Activated naive CD8-positive, alpha-beta T cell treated with anti-CD3 and anti-CD28 coated beads, Interleukin-2, amount 10 ng/mL, durations not matched to agents 7 days and 5 days (primary cell): ENCODE results near the gene FAIM2. TPM values are rescaled to one million over a fixed set of nuclear protein-coding genes. Genes with fewer than 3 reads are reported as not detected.

Source experiments
- ATAC-seq: fragments of 150-1000 bp; cut with Tn5 transposase; one replicate; pipeline ENCODE4 v1.10.0; 2021; ENCODE audit warnings: low read depth, moderate library complexity
- POLR2A ChIA-PET: fragments of 350-600 bp; sonication (Branson Sonifier 250); formaldehyde crosslinking; loops from one replicate; lab custom pipeline; 2021; ENCODE audit warnings: antibody characterized with exemption; lab: Charles Lee
- DNase-seq: peaks from one replicate; pipeline ENCODE4 v3.0.0; 2021
- H3K27ac Mint-ChIP-seq: one replicate; pipeline ENCODE4 v1.8.0; 2022; ENCODE audit warnings: mild to moderate bottlenecking, mixed read lengths
- H3K27me3 Mint-ChIP-seq: one replicate; pipeline ENCODE4 v1.8.0; 2022; ENCODE audit warnings: mild to moderate bottlenecking, moderate library complexity, mixed read lengths
- H3K36me3 Mint-ChIP-seq: one replicate; pipeline ENCODE4 v1.8.0; 2021; ENCODE audit warnings: mild to moderate bottlenecking, mixed read lengths
- H3K4me1 Mint-ChIP-seq: one replicate; pipeline ENCODE4 v1.8.0; 2021; ENCODE audit warnings: mixed read lengths
- H3K4me3 Mint-ChIP-seq: one replicate; pipeline ENCODE4 v1.8.0; 2022; ENCODE audit warnings: mild to moderate bottlenecking, moderate library complexity, mixed read lengths
- H3K9me3 Mint-ChIP-seq: one replicate; pipeline ENCODE4 v1.8.0; 2021; ENCODE audit warnings: mixed read lengths
- total RNA-seq, 2 experiments: library from RNA; stranded (reverse); gene quantifications; one replicate each; pipeline ENCODE4 v1.2.3, GENCODE V29; 2021

FAIM2 gene
- total RNA-seq, 2 experiments from 2014 or later = 0.22 TPM; not detected in 1

DNA sequence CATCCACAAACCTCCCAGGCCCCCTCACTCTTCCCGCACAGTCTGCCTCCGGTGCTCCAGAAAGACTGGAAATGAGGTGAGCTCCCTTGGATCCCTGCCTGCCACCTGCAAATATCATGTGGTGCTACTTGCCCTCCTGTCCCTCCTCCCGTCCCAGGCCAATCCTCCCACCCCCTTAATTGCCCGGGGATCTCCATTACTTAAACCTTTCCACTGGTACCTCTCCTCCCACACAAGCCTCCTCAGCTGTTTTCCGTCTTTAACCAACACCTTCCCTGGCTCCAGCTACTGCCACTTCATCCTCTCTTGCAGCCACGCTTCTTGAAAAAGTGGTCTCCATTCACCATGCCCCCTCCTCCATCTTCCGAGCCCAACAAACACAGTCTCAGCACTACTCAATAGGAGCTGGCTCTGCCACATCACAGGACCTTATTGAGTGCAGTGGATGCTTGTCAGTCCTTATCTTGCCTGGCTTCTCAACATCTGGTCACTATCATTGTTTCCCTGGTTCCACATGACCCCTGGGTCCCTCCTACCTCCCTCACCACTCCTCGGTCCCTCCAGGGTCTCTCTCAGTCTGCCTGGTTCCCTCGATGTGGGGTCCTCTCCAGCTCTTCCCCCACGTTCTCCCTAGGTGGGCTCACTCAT lies 11.5 kb downstream of the FAIM2 start:
- Mint-ChIP-seq H3K27me3 (peaks cover 6% of the 10 kb centered on the region), H3K36me3 (no peaks in the 10 kb centered on the region), H3K9me3 (no peaks in the 10 kb centered on the region), H3K4me1 (no peaks in the 10 kb centered on the region), H3K27ac (no peak overlapping the region), H3K4me3 (no peak overlapping the region)
- no peak for DNase-seq
- POLR2A ChIA-PET = no interaction called here
- ATAC-seq = no peak

DNA sequence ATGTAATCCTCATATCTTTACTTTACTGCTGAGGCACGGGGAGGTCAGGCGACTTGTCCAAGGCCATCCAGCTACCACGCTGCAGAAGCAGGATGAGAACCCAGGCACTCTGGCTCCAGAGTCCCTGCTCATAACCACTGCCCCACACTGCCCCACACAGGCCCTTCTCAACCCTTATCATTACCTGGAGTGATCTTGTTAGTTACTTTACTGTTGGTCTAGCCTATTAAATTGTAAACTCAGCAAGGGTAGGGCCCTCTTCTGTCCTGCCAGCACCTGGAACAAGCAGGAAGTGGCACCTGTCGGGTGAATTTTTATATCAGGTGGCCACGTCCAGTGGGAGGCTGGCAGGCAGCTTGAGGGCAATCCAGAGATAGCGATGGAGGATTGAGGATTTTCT lies 12.2 kb downstream of the FAIM2 start:
- H3K9me3 Mint-ChIP-seq = no peaks in the 10 kb centered on the region
- H3K4me1 Mint-ChIP-seq = no peaks in the 10 kb centered on the region
- H3K27me3 Mint-ChIP-seq = peaks cover 6% of the 10 kb centered on the region
- no peak for ATAC-seq
- POLR2A ChIA-PET = no interaction called here
- no peak for DNase-seq
- H3K4me3 Mint-ChIP-seq = no peak overlapping the region
- no peaks in the 10 kb centered on the region for H3K36me3 Mint-ChIP-seq
- H3K27ac Mint-ChIP-seq = no peak overlapping the region

DNA sequence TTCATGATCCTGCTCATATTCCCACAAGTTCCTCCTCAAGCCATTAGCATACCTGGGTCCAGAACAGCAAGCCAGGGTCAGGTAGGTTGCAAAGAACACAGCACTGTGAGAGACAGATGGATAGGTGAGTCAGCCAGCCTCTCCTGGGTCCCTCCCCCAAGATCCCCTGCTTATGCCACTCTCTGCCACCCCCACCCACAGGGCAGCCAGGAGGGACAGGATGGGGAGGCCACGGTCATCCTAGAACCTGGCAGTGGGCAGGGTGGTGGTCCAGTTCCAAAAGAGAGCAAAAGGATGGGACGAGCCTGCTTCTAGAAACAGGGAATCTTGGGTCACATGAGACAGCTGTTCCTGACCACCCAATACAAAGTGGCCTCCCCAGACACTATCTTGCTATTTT lies 12.7 kb downstream of the FAIM2 start:
- Mint-ChIP-seq H3K9me3 (no peaks in the 10 kb centered on the region), H3K36me3 (no peaks in the 10 kb centered on the region), H3K27ac (no peak overlapping the region), H3K4me3 (no peak overlapping the region), H3K27me3 (peaks cover 6% of the 10 kb centered on the region), H3K4me1 (no peaks in the 10 kb centered on the region)
- POLR2A ChIA-PET = no interaction called here
- ATAC-seq = no peak
- no peak for DNase-seq

DNA sequence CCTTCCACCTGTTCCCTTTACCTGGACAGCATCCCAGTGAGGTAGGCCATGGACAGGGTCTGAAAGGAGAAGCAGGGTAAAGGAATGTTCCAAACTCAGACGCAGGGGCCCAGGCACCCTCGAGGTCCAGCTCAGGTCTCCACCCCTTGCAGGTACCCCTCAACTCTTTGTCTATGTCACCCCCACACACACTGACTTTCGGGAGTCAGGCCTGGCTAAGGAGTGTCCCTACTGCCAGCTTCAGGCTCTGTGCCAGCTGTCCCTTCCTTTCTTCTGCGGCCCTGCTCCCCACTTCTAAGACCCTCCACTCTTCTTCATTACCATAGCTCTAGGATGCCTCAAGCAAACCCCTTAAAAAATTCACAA lies 13.6 kb downstream of the FAIM2 start:
- Mint-ChIP-seq H3K9me3 (no peaks in the 10 kb centered on the region), H3K36me3 (no peaks in the 10 kb centered on the region), H3K27me3 (peaks cover 13% of the 10 kb centered on the region), H3K4me1 (no peaks in the 10 kb centered on the region), H3K27ac (peak overlapping the region; percentile 13), H3K4me3 (no peak overlapping the region)
- ATAC-seq = no peak
- POLR2A ChIA-PET = no interaction called here
- DNase-seq = no peak

DNA sequence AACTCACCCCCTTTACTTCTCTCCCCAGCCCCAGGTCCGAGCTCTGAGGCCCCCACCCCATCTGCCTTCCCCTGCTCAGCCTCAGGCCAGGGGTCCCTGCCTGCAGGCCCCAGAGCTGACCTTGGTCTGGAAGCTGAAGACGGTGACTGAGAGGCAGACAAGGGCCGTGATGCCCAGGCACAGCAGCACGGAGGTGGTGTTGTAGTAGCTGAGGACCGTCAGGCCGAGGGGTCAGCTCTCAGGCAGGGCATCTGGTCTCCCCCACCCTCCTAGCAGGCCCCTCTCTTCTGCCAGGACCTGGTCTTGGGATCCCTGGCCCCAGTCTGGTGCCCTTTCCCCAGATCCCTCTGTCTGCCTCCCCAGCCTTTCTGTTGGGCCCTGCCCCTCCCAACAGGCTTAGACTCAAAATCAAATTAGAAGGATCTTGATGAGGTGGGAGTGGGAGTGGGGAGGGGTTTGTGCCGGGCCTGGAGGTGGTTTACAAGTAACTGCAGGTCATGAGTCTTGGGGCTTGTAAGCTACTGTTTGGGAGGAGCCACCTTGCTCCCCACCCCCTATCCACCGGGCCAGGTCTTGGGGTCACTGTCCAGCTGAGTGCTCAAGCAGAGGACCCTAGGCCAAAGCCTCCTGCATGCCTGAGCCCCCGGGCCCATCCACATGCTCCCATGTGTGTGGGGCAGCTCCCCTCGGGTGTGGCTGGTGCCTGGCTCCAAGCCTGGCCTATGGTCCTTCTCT lies 14.2 kb downstream of the FAIM2 start:
- DNase-seq (no peak), ATAC-seq (no peak)
- H3K36me3 Mint-ChIP-seq = no peaks in the 10 kb centered on the region
- no peak overlapping the region for H3K27ac Mint-ChIP-seq
- no peak overlapping the region for H3K4me3 Mint-ChIP-seq
- POLR2A ChIA-PET = no interaction called here
- H3K27me3 Mint-ChIP-seq = peaks cover 14% of the 10 kb centered on the region
- H3K9me3 Mint-ChIP-seq = no peaks in the 10 kb centered on the region
- no peaks in the 10 kb centered on the region for H3K4me1 Mint-ChIP-seq

DNA sequence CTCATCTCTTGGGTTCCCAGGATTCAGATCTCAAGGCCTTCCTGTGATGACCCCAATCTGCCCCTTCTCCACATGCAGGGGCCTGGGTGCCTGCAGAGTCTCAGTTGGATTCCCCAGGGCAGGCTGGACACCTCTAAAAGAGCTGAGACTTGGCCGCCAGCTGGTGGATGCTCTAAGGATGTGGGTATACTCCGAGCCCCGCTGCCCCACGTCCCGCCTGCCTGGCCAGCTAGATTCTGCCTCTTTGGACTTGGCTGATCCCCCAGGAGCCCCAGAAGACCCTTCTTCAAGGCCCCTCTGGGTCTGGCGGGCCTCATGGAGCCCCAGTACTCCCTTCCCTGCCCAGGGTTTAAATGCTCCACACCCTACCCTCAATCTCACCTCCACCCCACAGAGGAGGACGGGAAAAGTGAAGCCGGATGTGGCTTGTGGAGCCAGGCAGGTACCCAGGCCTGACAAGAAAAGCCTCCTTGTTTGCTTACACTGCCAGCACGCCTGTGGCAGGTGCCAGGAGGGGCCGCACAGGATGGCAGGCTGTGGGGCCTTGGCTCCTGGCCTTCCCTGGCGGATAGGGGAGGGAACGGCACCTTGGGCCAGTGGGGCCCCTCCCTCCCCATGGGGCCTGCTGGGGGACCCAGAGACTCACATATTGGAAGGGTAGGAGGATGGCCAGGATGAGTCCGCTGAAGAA lies 15.1 kb downstream of the FAIM2 start:
- H3K27ac Mint-ChIP-seq = no peak overlapping the region
- no peak overlapping the region for H3K4me3 Mint-ChIP-seq
- POLR2A ChIA-PET = no interaction called here
- ATAC-seq (no peak), DNase-seq (no peak)
- H3K9me3 Mint-ChIP-seq = no peaks in the 10 kb centered on the region
- H3K4me1 Mint-ChIP-seq = no peaks in the 10 kb centered on the region
- H3K27me3 Mint-ChIP-seq = peaks cover 17% of the 10 kb centered on the region
- no peaks in the 10 kb centered on the region for H3K36me3 Mint-ChIP-seq

DNA sequence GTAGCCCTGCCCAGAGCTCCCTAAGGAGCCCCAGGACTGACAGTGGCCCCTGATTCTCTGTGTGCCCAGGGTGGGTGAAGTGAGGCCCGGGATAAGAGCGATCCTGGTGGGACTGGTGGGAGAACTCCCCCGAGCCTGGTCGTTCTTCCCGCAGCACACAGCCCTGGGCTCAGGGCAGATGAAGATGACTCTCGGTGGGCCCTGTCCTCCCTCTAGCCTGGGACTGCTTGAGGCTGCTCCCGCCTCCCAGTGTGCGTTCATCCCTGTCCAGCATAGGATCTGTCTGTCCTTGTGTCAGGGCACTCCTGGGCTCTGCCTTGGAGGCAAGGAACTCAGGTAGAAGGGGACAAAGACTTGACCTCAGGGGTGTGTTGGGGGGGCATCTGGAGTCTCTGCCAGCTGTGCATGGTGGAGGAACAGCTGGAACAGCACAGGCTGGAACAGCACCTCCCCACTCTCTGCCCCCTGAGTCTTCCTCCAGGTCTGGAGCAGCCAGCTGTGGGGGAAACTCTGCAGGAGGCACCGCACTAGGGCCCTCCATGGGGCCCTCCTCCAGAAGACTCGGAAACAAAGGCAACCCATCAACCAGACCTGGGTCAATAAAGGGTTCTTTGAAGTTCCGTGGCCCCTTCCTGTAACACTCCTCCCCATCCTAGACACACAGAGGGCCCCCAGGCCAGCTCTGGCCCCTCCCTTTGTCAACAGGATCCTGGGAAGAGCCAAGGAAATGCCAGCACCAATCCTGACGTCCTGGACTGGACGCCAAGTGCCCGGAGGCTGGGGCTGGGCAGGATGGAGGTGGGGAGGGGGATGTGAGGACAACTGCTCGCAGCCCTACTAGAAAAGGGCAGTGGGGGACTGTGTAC lies 15.9 kb downstream of the FAIM2 start:
- DNase-seq (no peak), ATAC-seq (no peak)
- no peak overlapping the region for H3K27ac Mint-ChIP-seq
- POLR2A ChIA-PET = no interaction called here
- H3K4me3 Mint-ChIP-seq = no peak overlapping the region
- no peaks in the 10 kb centered on the region for H3K4me1 Mint-ChIP-seq
- H3K27me3 Mint-ChIP-seq = peaks cover 19% of the 10 kb centered on the region
- H3K9me3 Mint-ChIP-seq = no peaks in the 10 kb centered on the region
- no peaks in the 10 kb centered on the region for H3K36me3 Mint-ChIP-seq

DNA sequence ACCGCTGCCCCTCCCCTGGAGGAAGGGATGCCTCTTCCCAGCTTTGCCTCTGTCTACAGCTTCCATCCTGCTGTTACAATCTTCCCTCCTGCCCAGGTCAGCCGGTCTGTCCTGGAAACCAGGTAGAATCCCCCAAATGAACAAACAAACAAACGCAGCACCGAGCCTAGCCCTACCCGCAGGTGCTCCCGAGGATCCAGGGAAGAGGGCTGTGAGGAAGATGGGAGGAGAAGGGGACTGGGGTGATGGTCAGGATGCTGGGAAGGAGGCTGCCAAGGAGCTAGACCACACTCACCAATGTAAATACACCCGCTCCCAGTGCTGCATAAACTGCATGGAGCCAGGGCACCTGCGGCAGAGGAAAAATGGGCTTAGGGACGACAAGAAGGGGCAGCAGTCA lies 16.6 kb downstream of the FAIM2 start:
- H3K36me3 Mint-ChIP-seq = no peaks in the 10 kb centered on the region
- POLR2A ChIA-PET = no interaction called here

DNA sequence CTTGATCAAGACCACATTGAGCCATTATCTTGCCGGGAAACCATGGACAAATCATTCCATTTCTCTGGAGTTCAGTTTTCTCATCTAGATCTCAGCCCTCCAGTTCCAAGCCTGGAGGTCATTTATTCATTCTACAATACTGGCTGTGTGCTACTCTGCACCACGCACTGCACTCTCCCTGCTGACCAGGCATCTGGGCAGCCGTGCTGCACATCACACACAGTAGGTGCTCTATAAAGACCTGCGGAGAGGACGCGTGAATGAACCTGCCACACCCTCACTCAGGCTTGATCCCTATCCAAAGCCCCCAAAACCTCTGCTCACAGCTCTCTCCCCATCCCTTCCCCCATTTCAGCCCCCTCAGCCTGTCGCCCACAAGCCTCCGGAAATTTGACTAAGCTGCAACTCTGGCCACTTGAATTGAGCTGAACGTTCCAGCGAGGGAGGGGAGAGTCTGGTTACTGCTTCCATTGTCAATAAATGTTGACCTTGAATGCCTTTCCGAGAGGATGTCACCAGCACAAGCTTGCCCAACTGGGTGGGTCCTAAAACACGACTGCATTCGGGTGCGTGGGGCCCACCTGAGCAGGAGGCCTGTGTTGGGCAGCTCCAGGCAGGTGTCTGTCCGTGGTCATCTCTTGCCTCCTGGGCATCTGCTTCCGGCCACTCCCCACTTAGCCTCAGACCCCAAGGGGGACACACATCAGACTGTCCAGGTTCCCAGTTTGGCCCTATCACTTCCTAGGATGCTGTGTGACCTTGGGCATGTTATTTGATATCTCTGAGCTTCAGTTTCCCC lies 17.8 kb downstream of the FAIM2 start:
- no peaks in the 10 kb centered on the region for H3K9me3 Mint-ChIP-seq
- ATAC-seq = no peak

More for the DNA sequence above, 16.6 kb downstream of the FAIM2 start:
- Mint-ChIP-seq H3K27me3 (peaks cover 17% of the 10 kb centered on the region), H3K9me3 (no peaks in the 10 kb centered on the region), H3K4me3 (no peak overlapping the region), H3K4me1 (no peaks in the 10 kb centered on the region), H3K27ac (no peak overlapping the region)
- ATAC-seq (no peak), DNase-seq (no peak)

DNA sequence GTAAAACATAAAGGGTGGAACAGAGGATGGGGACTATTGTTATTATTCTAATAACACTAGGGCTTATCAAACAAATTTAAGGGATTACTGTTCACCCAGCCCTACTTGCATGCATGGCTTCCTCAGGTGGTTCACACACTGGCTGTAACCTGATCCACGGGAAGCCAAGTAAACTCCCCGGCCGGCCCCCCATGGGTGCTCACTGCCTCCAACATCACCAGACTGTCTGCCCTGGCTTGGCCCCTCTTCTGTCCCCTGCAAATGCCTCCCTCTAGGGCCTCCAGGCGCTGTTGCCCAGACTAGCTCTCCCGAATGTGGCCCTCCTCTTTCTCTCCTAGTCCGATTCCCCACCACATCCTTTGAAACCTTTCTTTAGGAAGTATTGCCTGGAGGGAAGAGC lies 18.6 kb downstream of the FAIM2 start:
- Mint-ChIP-seq H3K4me1 (no peaks in the 10 kb centered on the region), H3K36me3 (no peaks in the 10 kb centered on the region), H3K27ac (no peak overlapping the region), H3K9me3 (peaks cover 7% of the 10 kb centered on the region), H3K27me3 (peaks cover 13% of the 10 kb centered on the region), H3K4me3 (no peak overlapping the region)
- POLR2A ChIA-PET = no interaction called here
- no peak for DNase-seq
- no peak for ATAC-seq

More for the DNA sequence above, 17.8 kb downstream of the FAIM2 start:
- Mint-ChIP-seq H3K4me1 (no peaks in the 10 kb centered on the region), H3K36me3 (no peaks in the 10 kb centered on the region), H3K4me3 (no peak overlapping the region), H3K27ac (no peak overlapping the region), H3K27me3 (peaks cover 13% of the 10 kb centered on the region)
- POLR2A ChIA-PET = no interaction called here
- DNase-seq = no peak

DNA sequence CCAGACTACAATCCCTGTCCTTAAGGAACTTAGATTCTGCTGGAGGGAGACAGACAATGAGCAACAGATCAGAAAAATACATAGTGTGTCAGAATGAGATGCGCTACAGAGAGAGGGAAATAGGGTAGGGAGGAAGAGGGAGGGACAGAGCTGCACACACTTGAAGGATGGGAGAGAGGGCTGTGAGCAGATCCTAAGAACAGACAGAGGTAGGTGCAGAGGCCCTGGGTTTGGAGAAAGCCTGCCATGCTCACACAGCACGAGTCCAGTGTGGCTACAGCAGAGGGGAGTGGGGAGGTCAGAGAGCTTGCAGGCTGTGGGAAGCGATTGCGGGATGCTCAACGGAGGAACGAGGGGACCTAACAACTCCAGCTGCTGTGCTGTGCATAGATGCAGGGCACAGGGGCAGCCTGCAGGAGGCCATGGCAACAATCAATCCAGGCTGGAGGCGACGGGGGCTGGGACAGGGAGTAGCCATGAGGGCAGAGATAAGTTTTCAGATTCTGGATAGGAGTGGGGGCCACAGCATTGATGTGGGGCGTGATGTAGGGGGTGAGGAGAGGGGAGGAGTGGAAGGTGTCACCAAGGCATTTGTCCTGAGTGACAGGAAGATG lies 20.7 kb downstream of the FAIM2 start:
- Mint-ChIP-seq H3K27ac (no peak overlapping the region), H3K9me3 (peaks cover 27% of the 10 kb centered on the region), H3K4me1 (no peaks in the 10 kb centered on the region), H3K4me3 (no peak overlapping the region), H3K36me3 (no peaks in the 10 kb centered on the region), H3K27me3 (peaks cover 13% of the 10 kb centered on the region)
- no peak for DNase-seq
- no peak for ATAC-seq
- POLR2A ChIA-PET = no interaction called here

DNA sequence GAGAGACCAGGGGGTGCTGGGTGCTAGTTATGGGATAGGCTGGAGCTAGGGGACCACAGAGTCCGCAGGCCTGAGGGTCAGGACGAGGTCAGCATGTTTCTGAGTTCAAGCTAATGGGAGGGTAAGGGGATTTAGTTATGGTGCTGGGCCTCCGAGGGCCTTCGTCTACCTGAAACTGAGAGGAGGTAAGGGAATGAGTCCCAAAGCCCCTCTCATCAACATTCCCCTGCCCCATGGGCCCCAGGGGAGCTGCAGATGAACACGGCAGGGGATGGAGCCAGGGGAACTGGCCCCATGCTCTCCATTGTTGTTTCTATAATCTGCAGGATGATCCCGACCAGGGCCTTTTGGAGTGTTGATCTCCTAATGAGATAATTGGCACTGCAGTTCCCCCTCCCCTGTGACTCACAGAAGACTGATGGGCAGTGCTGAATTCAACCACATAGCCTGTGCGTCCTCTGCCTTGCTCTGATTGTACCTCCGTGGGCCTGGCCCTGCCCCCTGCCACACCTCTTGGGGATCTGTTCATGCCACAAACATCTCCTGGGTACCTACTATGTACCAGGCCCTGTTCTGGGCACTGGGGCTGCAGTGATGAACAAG lies 21.4 kb downstream of the FAIM2 start:
- peaks cover 33% of the 10 kb centered on the region for H3K9me3 Mint-ChIP-seq
- peaks cover 3% of the 10 kb centered on the region for H3K4me1 Mint-ChIP-seq
- peaks cover 13% of the 10 kb centered on the region for H3K27me3 Mint-ChIP-seq
- ATAC-seq (no peak), DNase-seq (peak; percentile 10)
- no peak overlapping the region for H3K27ac Mint-ChIP-seq
- no peak overlapping the region for H3K4me3 Mint-ChIP-seq
- H3K36me3 Mint-ChIP-seq = no peaks in the 10 kb centered on the region
- POLR2A ChIA-PET = no interaction called here
